GM12875 (cell line): ENCODE results near the gene RGS7.
"Not testable (repeated sequence)": the region's sequence is repeated elsewhere in the genome, so short reads cannot be mapped to it uniquely, and the experiment has no call there.

Source experiments
- H3K4me3 ChIP-seq: one replicate; pipeline ENCODE4 v1.5.1; 2011; ENCODE audit warnings: low read depth, low read length, control low read depth
- TF ChIP-seq, protein P1 (sequence below): IDR thresholded peaks from 2 replicates; pipeline ENCODE4 v1.5.1; 2011; ENCODE audit warnings: low read depth, mild to moderate bottlenecking, control low read depth, inconsistent platforms, low read length, moderate library complexity, borderline replicate concordance; ENCODE audit not compliant: insufficient read depth

The RGS7 gene

DNA sequence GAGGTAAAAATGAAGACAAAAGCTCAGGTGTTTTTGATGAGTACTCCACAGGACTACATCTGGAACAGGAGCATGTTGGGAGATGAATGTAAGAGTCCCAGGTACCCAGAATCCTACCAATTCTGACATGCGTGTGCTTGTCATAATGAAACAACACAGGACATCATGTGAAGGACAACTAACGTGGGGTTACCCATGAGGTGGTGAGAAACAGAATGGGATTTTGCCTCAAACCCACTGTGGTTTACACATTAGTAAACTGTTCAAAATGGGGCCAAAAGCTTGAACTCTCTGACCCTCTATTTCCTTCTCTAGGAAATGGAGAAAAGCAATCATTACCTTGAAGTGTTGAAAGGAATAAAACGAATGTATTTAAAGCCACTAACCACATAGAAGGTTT is 266.2 kb downstream of the RGS7 start:
- H3K4me3 ChIP-seq: no peak overlapping the region
- TF ChIP-seq, protein P1, sequence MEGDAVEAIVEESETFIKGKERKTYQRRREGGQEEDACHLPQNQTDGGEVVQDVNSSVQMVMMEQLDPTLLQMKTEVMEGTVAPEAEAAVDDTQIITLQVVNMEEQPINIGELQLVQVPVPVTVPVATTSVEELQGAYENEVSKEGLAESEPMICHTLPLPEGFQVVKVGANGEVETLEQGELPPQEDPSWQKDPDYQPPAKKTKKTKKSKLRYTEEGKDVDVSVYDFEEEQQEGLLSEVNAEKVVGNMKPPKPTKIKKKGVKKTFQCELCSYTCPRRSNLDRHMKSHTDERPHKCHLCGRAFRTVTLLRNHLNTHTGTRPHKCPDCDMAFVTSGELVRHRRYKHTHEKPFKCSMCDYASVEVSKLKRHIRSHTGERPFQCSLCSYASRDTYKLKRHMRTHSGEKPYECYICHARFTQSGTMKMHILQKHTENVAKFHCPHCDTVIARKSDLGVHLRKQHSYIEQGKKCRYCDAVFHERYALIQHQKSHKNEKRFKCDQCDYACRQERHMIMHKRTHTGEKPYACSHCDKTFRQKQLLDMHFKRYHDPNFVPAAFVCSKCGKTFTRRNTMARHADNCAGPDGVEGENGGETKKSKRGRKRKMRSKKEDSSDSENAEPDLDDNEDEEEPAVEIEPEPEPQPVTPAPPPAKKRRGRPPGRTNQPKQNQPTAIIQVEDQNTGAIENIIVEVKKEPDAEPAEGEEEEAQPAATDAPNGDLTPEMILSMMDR: no peak

DNA sequence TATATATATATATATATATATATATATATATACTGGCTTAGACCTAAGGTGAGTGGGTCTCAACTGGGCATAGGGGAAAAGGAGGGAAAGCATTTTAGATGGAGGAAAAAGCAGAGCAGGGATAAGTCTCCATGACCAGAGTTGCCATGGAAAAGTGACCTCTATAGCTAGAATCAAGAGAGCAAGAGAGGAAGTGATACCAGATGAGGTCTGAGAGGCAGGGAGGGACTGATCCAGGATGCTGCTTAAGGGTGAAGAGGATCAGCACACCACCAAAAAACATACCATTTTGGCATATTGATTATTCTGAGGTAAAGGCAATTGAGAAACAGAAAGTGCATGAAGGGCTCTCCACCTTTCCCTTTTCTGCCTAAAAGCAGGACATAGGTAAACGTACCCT is 267.9 kb downstream of the RGS7 start:
- not testable (repeated sequence) for H3K4me3 ChIP-seq

DNA sequence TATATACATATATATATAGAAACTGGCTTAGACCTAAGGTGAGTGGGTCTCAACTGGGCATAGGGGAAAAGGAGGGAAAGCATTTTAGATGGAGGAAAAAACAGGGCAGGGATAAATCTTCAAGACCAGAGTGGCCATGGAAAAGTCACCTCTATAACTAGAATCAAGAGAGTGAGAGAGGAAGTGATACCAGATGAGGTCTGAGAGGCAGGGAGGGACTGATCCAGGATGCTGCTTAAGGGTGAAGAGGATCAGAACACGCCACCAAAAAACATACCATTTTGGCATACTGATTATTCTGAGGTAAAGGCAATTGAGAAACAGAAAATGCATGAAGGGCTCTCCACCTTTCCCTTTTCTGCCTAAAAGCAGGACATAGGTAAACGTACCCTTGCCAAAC is 268.9 kb downstream of the RGS7 start:
- not testable (repeated sequence) for H3K4me3 ChIP-seq

DNA sequence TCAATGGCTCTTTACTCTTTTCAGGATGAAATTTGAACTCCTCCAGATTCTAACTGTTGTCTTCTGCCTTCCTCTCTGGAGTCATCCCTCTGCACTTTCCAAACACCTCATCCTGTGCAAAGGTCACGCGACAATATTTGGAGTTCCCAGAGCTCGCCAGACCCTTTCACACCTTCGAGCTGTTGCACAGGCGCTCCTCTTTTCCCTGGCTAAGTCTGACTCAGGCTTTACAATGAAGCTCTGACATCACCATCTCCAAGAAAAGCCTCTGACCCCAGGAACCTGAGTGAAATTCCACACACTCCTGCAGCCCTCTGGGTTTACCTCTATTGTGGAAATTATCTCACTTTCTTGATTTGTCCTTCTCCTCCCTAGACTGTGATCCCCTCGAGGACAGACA is 270.3 kb downstream of the RGS7 start:
- no peak overlapping the region for H3K4me3 ChIP-seq
- TF ChIP-seq, protein P1: no peak

DNA sequence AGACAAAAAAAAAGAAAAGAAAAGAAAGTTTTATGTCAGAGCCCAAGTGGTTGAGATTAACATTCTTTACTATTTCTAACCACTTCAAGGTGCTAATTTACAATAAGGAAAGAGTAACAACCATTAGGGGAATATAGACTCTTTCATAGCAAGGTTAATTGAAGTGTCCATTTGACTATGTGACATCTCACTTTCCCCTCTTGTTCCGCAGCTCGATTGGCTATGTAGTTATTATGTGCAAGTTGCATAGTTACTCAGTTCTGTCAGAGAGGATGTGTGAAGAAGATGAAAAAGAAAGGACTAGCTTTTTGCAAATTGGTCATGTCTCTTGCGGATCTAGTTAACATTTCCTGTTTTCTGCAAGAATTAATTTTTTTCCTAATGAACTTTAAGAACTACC is 273.7 kb downstream of the RGS7 start:
- TF ChIP-seq, protein P1: no peak
- no peak overlapping the region for H3K4me3 ChIP-seq

DNA sequence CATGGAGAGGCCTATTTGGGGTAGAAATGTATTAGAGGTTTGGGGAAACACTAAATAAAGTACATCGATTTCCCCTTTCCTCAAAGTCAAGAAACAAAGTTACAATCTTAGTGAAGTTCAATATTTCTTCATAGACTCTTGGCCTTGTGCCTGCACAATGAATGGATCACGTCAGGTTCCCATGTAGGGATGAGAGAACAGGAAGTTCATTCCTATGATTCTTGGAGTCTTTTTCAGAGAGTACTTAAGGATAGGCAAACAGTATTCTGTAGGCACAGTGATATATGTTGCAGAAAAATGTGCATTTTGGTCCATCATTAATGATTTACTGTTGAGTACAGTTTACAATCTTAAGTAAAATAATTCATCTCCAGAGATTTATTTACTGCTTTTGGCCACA is 275.5 kb downstream of the RGS7 start:
- TF ChIP-seq, protein P1: no peak
- no peak overlapping the region for H3K4me3 ChIP-seq

DNA sequence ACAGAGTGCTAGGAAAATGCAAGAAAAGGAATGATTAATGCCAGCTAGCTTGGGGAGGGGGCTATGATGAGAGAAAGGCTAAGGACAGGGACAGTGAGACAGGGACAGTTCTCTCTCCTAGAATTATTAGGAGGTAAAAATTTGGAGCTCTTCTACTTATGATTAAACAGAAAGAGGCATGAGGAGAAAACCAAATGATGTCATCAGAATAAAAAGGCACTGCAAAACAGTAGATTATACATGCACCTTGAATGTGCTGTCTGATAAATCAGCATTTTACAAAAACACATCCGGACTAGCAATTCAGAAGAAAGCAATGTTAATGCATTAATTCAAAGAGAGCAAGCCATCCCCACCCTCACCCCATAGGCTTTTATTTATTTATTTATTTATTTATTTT is 277.5 kb downstream of the RGS7 start:
- no peak overlapping the region for H3K4me3 ChIP-seq
- TF ChIP-seq, protein P1: no peak

DNA sequence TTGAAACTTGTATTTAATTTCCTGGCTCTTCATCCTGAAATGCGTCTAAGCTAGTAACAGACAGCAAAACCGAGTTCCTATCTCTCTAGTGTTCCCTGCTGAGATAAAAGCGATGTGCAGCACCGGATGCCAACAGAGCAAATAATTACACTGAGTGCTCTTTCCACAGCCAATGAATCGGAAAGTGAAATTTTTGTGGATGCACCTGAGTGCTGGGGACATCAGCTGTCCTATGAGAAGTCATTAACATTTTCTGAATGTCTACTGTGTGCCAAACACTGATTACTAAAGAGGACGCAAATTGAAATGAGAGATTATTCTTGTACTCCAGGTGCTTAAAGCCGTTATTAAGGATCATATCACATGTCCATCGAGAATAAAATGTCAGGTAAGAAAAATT is 278.0 kb downstream of the RGS7 start:
- TF ChIP-seq, protein P1: no peak

More for the DNA sequence above, 278.0 kb downstream of the RGS7 start:
- H3K4me3 ChIP-seq: no peak overlapping the region
